ENCODE measurements around the gene ASZ1. TPM values are rescaled to one million over a fixed set of nuclear protein-coding genes. Genes with fewer than 3 reads are reported as not detected.

The ASZ1 gene
- total RNA-seq, 2 donors from 2014 or later, result not detected

DNA sequence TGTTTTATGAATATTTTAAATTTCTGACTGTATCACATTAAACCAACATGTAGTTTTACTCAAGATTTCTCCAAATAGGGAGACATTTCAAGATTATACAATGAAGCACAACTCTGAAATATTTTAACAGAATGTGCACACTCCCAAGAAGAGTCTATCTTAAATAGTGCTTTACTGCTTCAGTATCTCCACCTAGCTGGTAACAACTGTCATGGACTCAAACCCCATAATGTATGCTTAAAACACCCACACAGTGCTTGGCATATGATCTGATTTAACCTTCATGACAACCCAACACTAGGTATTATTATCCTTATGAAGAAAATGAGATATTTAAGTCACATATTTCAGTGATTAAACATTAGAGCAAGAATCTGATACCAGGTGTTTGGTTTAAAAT lies 45.9 kb downstream of the ASZ1 start:
- ATAC-seq (no peak), DNase-seq (no peak)
- no peaks in the 10 kb centered on the region for H3K9me3 ChIP-seq
- no peaks in the 10 kb centered on the region for H3K36me3 ChIP-seq (replicated peaks in 1 of 2; ENCODE audit: insufficient read depth in 1 of 2, low read depth in 2 of 2)
- no peak for TF ChIP-seq POLR2A (IDR thresholded peaks at IDR 0.05)
- TF ChIP-seq, protein P1, sequence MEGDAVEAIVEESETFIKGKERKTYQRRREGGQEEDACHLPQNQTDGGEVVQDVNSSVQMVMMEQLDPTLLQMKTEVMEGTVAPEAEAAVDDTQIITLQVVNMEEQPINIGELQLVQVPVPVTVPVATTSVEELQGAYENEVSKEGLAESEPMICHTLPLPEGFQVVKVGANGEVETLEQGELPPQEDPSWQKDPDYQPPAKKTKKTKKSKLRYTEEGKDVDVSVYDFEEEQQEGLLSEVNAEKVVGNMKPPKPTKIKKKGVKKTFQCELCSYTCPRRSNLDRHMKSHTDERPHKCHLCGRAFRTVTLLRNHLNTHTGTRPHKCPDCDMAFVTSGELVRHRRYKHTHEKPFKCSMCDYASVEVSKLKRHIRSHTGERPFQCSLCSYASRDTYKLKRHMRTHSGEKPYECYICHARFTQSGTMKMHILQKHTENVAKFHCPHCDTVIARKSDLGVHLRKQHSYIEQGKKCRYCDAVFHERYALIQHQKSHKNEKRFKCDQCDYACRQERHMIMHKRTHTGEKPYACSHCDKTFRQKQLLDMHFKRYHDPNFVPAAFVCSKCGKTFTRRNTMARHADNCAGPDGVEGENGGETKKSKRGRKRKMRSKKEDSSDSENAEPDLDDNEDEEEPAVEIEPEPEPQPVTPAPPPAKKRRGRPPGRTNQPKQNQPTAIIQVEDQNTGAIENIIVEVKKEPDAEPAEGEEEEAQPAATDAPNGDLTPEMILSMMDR (IDR thresholded peaks at IDR 0.05), result no peak
- no peak overlapping the region for H3K4me3 ChIP-seq
- intact Hi-C loops (cut with DNase I), result no loop called here
- H3K27me3 ChIP-seq, result no peaks in the 10 kb centered on the region
- peaks cover 6% of the 10 kb centered on the region for H3K4me1 ChIP-seq
- H3K27ac ChIP-seq, result no peak overlapping the region

DNA sequence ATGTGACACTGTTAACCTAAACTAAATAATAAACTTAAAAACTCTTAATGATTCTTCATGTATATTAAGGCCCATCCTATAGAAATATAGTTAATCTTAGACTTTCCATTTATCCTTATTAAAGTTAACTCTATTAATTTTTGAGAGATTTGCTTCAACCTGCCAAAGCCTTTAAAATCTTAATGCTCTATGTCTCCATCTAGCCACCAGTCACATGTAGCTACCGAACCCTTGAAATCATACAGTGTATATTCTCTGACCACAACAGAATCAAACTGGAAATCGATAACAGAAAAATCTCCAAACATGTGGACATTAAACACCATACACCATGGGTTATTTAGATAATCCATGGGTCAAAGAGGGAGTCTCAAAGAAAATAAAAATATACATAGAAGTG lies 51.9 kb downstream of the ASZ1 start:
- WGBS, 2 donors, result 56 to 72% methylated on average over 2 of the region's 2 CpGs
- Histone ChIP-seq H3K4me3 (no peak overlapping the region), H3K9me3 (no peaks in the 10 kb centered on the region), H3K27me3 (no peaks in the 10 kb centered on the region), H3K27ac (no peak overlapping the region), H3K4me1 (no peaks in the 10 kb centered on the region), H3K36me3 (replicated peaks in 1 of 2; ENCODE audit: insufficient read depth in 1 of 2, low read depth in 2 of 2) (no peaks in the 10 kb centered on the region)
- ATAC-seq, result no peak
- no peak for DNase-seq
- intact Hi-C loops (cut with DNase I), result no loop called here
- TF ChIP-seq, protein P1 (IDR thresholded peaks at IDR 0.05), result no peak
- TF ChIP-seq POLR2A (IDR thresholded peaks at IDR 0.05), result no peak

DNA sequence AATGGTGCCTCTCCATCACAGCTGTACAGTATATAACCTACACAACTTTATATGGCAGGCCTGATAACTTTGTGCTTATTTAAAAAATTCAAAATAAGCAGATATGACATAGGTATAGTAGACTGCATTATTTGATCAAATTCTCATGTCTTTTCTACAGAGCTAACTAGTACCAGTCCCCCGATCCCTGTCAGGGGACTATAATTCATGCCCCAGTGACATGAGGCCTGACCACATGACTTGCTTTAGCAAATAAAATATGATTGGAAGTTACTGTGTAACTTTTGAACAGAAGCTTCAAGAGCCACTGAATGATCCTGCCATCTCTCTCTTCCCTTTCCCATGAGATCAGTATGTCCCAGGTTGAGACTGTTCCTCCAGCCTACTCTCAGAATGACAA lies 55.2 kb downstream of the ASZ1 start:
- no peak for DNase-seq
- H3K4me1 ChIP-seq, result no peaks in the 10 kb centered on the region
- H3K27ac ChIP-seq, result no peak overlapping the region
- no peak for ATAC-seq
- no peaks in the 10 kb centered on the region for H3K9me3 ChIP-seq
- intact Hi-C loops (cut with DNase I), result no loop called here
- H3K36me3 ChIP-seq (replicated peaks in 1 of 2; ENCODE audit: insufficient read depth in 1 of 2, low read depth in 2 of 2), result no peaks in the 10 kb centered on the region
- TF ChIP-seq, protein P1 (IDR thresholded peaks at IDR 0.05), result no peak
- TF ChIP-seq POLR2A (IDR thresholded peaks at IDR 0.05), result no peak
- H3K4me3 ChIP-seq, result no peak overlapping the region
- WGBS, 2 donors, result 78 to 87% methylated on average over 1 of the region's 1 CpG
- no peaks in the 10 kb centered on the region for H3K27me3 ChIP-seq

DNA sequence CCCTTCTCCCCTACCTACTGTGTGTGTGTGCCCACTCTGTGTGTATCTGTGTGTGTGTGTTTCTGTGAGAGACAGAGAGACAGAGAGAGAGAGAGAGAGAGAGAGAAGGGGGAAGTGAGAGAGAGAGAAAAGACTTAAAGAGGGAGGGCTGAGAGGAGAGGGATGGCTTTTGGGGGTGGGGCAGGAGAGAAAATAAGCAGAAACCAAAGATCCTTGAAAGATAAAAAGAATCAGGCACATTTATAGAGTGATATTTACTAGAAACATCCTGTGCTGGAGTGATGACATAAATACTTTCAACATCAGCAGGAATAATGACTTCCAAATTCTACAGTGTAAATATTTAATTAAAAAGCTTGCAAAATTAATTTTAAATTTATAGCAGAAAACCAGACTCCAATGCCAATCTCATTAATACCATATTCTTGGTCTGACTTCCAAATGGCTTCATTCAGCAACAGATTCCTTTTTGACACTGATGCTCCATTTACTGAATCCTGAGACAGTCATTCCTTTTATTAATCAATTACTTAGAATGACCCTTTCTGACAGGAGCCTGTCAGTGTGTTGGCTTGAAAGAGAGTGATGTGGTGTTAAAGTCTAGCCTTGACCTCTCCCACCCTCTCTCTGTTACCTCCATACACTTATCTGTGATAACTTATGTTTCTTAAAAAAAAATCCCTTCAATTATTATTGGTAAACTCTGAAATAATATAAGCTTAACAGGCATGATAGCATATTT lies 62.8 kb downstream of the ASZ1 start:
- TF ChIP-seq, protein P1 (IDR thresholded peaks at IDR 0.05), result no peak
- no peak for TF ChIP-seq POLR2A (IDR thresholded peaks at IDR 0.05)
- DNase-seq (no peak), ATAC-seq (no peak)
- Histone ChIP-seq H3K4me3 (no peak overlapping the region), H3K4me1 (no peaks in the 10 kb centered on the region), H3K9me3 (no peaks in the 10 kb centered on the region), H3K36me3 (replicated peaks in 1 of 2; ENCODE audit: insufficient read depth in 1 of 2, low read depth in 2 of 2) (no peaks in the 10 kb centered on the region), H3K27ac (no peak overlapping the region), H3K27me3 (no peaks in the 10 kb centered on the region)
- intact Hi-C loops (cut with DNase I), result no loop called here

DNA sequence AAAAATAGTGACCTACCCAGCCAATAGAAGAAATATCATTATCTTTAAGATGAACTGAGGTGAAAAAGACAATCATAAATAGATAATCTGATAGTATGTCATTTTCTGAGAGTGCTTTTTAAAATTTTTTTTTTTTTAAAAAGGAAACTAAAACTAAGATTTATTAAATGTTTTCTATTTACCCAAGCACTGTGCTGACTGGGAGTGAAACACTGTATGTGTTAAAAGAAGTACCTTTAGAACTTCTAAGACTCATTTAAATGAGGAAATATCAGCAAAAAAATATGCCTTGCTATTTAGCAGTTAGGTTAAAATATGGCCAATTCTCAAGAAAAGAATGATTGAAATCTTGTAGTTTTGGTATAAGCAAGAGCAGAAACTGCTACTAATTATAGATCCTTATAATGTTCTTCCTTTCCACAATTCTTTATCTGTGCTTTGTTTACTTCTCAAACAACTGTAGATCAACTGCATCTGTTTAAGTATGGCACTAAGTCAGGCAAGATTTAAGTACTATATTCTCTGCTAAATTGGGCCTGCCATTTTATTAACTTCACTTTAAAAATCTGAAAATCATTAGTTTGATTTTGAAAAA lies 64.9 kb downstream of the ASZ1 start:
- no peaks in the 10 kb centered on the region for H3K4me1 ChIP-seq
- intact Hi-C loops (cut with DNase I), result no loop called here
- H3K27ac ChIP-seq, result no peak overlapping the region
- TF ChIP-seq, protein P1 (IDR thresholded peaks at IDR 0.05), result no peak
- TF ChIP-seq POLR2A (IDR thresholded peaks at IDR 0.05), result no peak
- no peak overlapping the region for H3K4me3 ChIP-seq
- no peak for ATAC-seq
- no peaks in the 10 kb centered on the region for H3K36me3 ChIP-seq (replicated peaks in 1 of 2; ENCODE audit: insufficient read depth in 1 of 2, low read depth in 2 of 2)
- no peaks in the 10 kb centered on the region for H3K27me3 ChIP-seq
- H3K9me3 ChIP-seq, result no peaks in the 10 kb centered on the region
- no peak for DNase-seq
